ENCODE data around the gene NOS1.
"Not testable (repeated sequence)": the region's sequence is repeated elsewhere in the genome, so short reads cannot be mapped to it uniquely, and the experiment has no call there.

Gene NOS1

GRCh38 chr12:117361347-117361751, at the start of gene NOS1:
TSS of gene NOS1 (minus strand) at chr12:117361626. CDS start at chr12:117331069, 30,557 bp downstream.
- DNase-seq (ENCODE audit: low read depth in 2 of 2, low spot score in 1 of 2): no peak

GRCh38 chr12:117409286-117409685, 47.9 kb upstream of the NOS1 start:
- DNase-seq (ENCODE audit: low read depth in 2 of 2, low spot score in 1 of 2): no peak

DNA sequence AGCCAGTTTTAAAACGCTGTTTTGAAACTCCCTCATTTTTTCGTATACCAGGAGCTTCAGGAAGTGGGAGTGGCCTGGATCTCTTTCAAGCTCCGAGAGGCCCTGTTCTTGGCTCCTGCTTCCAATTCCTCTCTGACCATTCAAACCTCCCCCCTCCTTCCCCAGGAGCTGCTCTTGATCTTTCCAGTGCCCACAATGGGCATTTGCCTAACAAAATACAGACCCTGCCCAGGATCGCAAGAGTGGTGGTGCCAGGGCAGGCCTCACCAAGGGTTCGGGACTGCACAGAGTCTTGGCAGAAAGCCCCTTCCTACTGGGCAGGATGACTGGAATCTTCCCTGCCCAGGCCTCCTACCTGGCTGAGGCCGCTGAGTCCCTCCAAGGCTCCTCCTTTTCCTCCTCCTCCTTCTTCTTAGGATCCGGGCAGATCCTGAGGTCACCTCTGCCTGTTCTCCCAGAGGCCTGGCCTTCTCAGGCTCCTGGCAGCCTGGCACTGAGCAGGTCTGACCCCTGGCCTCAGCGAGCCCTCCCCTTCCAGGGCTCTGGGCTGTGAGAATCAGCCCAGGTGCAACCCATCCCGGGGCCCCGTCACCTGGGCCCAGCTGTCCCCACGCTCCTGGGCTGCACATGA, 46.9 kb upstream of the NOS1 start:
- no peak for DNase-seq (ENCODE audit: low read depth in 2 of 2, low spot score in 1 of 2)

DNA sequence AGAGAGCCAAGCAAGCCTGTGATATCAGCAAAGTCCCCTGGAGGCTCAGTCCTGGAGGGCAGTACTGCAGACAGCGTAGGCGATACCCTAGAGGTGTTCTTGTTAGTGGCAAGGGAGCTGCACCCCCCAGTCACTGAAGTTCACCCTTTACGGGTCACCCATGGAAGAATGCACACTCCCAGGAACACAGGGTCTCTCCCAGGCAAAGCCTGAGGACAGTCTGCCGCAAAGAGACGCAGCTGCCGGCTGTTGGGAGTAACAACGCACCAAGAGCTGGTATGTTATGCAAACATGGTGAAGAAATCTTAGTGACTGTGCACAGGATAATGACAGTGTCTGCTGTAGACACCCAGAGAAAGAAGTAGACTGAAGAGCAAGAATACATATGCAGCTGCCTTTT, 43.5 kb upstream of the NOS1 start:
- no peak for DNase-seq (ENCODE audit: low read depth in 2 of 2, low spot score in 1 of 2)

- no peak for DNase-seq (ENCODE audit: low read depth in 2 of 2, low spot score in 1 of 2)
Observed at GRCh38 chr12:117404203-117404853, 42.9 kb upstream of the NOS1 start.

- no peak for DNase-seq (ENCODE audit: low read depth in 2 of 2, low spot score in 1 of 2)
Observed at GRCh38 chr12:117403586-117404139, 42.2 kb upstream of the NOS1 start.

DNA sequence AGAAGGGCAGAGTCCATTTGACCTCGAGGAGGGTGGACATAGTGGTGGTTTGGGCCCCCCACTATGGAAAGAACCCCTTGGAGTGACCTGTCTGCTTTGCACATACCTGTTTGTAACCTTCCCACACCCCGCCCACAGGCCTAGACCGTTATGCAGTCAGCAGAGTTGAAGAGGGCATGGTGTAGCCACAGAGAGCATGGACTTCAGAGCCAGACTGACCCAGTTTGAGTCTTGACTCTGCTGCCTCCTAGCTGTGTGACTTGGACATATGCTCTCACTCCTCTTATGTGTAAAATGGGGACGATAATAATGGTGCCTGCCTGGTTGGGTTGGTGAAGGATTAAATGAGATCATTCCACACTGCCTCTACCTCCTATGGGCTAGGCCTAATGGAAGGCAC, 40.9 kb upstream of the NOS1 start:
- no peak for DNase-seq (ENCODE audit: low read depth in 2 of 2, low spot score in 1 of 2)

DNA sequence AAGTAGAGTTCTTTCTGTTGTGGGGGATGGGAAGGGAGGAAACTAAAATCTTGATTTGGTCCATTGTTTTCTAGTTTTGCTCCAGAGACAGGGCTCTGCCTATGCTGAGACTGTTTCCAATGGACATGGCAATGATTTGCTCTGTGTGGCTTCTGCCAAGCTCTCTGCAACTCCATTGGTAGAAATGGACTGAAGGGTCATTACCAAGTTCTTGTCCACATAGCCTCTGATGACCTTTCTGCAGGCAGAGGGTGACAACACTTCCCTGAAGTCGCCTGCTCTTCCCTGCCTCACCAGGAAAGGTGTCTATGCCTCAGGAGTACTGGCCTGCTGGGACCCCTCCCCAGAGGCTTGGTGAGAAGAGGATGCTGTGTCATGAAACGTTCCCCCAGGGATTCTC, 39.5 kb upstream of the NOS1 start:
- no peak for DNase-seq (ENCODE audit: low read depth in 2 of 2, low spot score in 1 of 2)

- DNase-seq (ENCODE audit: low read depth in 2 of 2, low spot score in 1 of 2): not testable (repeated sequence)
Observed at GRCh38 chr12:117398482-117398881, 37.1 kb upstream of the NOS1 start.

GRCh38 chr12:117395766-117396165, 34.3 kb upstream of the NOS1 start:
- no peak for DNase-seq (ENCODE audit: low read depth in 2 of 2, low spot score in 1 of 2)

DNA sequence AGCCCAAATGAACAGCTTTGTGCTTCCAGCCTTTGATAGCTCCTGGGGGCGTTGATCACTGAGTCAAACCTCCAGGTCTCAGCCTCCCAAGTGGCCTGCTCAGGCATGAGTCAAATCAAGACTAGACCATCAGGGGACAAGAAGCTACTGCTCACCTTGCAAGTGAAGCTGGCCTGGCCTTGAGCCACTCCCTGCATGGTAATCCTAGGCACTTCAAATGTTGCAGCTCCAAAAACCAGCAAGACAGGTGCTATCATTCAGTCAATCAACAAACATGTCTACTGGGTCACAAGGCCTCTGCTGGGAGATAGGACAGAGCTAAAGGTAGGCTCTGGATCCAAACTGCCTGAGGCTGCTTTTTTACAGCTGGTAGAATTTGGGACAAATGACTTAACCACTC, 33.1 kb upstream of the NOS1 start:
- no peak for DNase-seq (ENCODE audit: low read depth in 2 of 2, low spot score in 1 of 2)

GRCh38 chr12:117393656-117394055, 32.2 kb upstream of the NOS1 start:
- DNase-seq (ENCODE audit: low read depth in 2 of 2, low spot score in 1 of 2): no peak

DNA sequence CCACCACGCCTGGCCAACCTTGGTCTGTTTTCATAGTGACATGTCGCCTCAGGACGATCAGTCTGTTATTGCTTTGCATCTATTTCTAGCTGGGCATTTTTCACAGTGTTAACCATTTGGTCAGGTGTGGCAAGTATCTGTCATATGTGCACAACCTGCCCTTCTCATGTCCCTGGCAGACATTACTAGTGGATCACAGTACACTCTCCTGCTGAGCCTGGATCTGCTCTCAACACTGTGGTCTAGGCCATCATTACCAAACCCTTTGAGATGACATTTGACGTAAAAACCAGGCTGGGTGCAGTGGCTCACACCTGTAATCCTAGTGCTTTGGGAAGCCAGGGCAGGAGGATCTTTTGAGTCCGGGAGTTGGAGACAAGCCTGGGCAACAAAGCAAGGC, 29.4 kb upstream of the NOS1 start:
- no peak for DNase-seq (ENCODE audit: low read depth in 2 of 2, low spot score in 1 of 2)

DNA sequence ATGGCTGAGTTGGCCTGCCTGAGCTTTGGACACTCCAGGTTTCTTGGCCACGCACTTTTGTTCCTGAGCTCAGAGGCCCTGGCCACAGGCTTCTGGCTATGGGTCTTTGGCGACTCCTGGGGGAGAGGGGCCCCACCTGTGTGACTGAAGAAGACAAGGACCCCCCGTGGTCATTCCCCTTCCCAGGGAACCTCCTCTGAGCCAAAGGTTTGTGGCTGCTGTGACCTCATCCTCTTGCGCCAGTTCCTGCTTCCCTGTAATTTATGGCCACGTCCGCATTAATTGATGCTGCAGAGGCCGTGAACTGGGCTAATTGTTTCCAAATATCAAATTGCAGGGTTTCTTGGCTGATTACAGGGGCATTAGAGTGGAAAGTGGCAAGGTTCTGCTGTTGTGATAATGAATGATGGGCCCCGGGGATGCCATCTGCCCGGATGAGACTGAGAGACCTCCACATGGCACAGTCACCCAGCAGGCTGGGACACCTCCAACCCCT, 27.6 kb upstream of the NOS1 start:
- no peak for DNase-seq (ENCODE audit: low read depth in 2 of 2, low spot score in 1 of 2)

DNA sequence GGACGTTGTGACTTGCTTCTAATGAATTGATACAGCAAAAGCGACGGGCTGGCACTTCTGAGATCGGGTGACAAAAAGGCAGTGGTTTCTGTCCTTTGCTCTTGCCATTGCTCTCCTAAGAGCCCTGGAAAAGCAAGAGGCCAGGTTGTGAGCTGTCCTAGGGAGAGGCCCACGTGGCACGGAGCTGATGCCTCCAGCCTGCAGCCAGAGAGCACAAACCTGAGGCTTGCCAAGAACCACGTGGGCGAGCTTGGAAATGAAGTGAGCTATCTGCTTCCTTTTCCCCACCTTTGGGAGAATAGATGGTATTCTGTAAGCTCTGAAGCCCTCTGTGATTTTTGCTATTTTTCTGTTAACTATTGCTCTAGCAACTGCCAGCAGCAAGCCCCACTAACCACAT, 26.4 kb upstream of the NOS1 start:
- DNase-seq (ENCODE audit: low read depth in 2 of 2, low spot score in 1 of 2): no peak

DNA sequence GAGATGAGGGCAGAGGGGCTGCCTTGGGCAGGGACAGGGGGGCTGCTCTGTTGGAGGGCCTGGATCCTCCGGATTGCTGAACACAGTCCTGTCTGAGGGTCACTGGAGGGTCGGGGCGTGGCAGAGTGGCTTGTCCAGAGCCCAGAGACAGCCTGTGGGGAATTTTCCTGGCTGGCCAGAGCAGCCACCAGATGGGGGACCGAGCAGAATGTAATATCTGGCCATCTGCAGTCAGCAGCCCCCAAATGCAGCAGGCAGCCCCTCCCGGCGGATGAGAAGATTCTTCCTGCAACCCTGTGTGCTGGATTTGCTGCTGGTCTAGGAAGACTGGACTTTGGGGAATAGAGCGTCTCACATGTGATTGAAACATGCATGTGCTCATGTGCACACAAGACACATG, 23.3 kb upstream of the NOS1 start:
- DNase-seq (ENCODE audit: low read depth in 2 of 2, low spot score in 1 of 2): no peak

DNA sequence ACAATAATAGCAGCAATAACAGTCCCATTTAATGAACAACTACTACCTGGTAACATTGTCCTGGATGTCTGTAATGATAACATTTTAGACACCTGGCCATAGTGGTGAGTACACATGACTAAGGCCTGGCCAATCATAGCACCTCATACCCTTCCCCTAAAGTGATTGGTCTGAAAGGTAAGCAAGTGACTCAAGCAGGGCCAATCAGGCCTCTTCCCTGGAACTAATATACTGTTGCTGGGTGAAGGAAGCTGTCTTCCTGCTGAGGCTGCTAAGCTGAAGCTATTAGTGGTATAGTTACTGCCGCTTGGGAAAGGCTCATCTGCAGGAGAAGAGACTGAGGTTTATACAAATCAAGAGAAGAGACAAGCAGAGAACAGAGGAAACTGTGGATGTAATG, 18.7 kb upstream of the NOS1 start:
- no peak for DNase-seq (ENCODE audit: low read depth in 2 of 2, low spot score in 1 of 2)

GRCh38 chr12:117377758-117378157, 16.3 kb upstream of the NOS1 start:
- DNase-seq (ENCODE audit: low read depth in 2 of 2, low spot score in 1 of 2): no peak

GRCh38 chr12:117370588-117370987, 9.2 kb upstream of the NOS1 start:
- no peak for DNase-seq (ENCODE audit: low read depth in 2 of 2, low spot score in 1 of 2)

DNA sequence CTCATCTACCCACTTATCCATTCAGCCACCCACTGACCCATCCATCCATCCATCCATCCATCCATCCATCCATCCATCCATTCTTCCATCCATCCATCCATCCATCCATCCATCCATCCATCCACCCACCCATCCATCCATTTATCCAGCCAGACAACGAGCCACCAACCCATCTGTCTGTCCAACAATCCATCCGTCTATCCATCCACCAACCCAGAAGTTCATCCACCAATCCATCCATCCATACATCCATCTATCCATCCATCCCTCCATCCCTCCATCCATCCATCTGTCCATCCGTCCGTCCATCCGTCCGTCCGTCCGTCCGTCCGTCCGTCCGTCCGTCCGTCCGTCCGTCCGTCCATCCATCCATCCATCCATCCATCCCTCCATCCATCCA, 8.6 kb upstream of the NOS1 start:
- not testable (repeated sequence) for DNase-seq (ENCODE audit: low read depth in 2 of 2, low spot score in 1 of 2)

DNA sequence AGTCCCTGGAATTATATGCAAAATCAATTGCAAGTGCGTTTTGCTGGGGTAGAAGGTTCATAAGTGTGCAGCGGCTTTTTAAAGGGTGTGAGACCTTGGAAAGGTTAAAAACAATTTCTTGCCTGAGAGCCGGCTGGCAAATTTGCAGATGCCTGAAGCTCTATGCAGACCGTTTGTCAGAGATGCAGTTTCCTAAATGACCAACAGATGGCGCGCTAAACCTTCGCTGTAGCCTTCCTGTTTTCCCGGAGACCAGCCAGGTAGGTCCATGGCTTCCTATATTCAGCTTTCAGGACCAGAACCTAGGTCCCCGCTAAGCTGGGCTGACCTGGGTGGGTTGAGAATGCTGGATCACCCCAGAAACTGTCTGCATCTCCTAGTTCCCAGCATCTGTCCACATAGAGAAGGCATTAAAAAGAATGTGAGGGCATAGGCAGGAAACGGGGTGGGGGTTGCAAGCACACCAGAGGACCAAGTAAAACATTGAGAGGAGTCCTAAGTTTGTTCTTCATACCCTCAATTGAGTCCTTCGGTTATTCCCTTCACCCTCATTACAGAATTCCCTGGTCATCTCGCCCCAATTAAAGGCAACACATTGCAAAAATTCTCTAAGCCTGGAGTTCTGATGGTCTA, 5.7 kb upstream of the NOS1 start:
- DNase-seq (ENCODE audit: low read depth in 2 of 2, low spot score in 1 of 2): no peak

DNA sequence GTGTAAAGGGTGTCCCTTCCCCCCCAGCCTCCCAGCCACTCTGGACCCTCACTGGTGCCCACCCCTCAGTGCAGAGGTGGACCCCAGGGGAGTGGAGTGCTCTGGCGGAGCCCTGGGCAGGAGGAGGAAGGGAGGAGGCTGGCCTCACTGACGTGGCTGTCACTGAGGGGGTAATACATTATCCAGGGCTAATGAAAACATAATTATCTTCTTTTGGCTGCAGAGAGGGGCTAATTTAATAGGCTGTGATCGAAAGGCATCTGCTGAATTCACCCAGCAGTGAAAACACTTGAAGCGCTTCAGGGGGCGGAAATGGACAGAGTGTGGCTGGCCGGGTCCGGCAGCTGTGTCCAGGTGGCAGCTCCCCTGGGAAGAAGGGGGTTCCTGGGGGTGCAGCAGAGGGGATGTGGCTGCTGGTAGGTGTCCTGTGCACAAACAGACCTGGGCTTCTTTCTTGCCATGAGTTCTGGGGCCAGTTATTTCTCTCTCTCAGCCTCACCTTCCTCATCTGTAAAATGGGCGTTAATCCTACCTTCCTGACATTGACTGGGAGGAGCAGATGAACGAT, 3.7 kb upstream of the NOS1 start:
- no peak for DNase-seq (ENCODE audit: low read depth in 2 of 2, low spot score in 1 of 2)
